K562 (cell line): ENCODE results near the gene FBN3. TPM values are rescaled to one million over a fixed set of nuclear protein-coding genes. Genes with fewer than 3 reads are reported as not detected.
A peak's percentile ranks its signal among the peaks of the same experiment; 100 is the strongest.

Source experiments
- CCNT2 ChIP-seq: IDR thresholded peaks from 2 replicates; pipeline ENCODE4 v1.6.1; 2011; ENCODE audit warnings: borderline replicate concordance, low read depth, mild to moderate bottlenecking, moderate library complexity, mixed read lengths, low read length; ENCODE audit not compliant: insufficient read length; ENCODE audit errors: extremely low read depth
- ETV5 ChIP-seq: sonication (generic); formaldehyde crosslinking; IDR thresholded peaks from 2 replicates; pipeline ENCODE4 v1.4.0; 2020; ENCODE audit warnings: low read depth, mild to moderate bottlenecking, missing genetic modification reagents
- FOXA3 ChIP-seq, 2 experiments: fragments of 450-650 bp in 1 of 2; sonication (generic) in 1 of 2; formaldehyde crosslinking; IDR thresholded peaks in 1 of 2; conservative IDR thresholded peaks in 1 of 2; 2 replicates each; pipeline versions ENCODE4 v1.4.0 to v1.8.0; 2020 to 2022; ENCODE audit warnings: mild to moderate bottlenecking in 2 of 2, missing genetic modification reagents in 1 of 2
- FOXK1 ChIP-seq: sonication (generic); formaldehyde crosslinking; IDR thresholded peaks from 2 replicates; pipeline ENCODE4 v1.8.0; 2022; ENCODE audit warnings: missing genetic modification reagents, mild to moderate bottlenecking, borderline replicate concordance
- GATA2 ChIP-seq: sonication (generic); formaldehyde crosslinking; IDR thresholded peaks from 2 replicates; pipeline ENCODE4 v1.4.0; 2020; ENCODE audit warnings: mild to moderate bottlenecking, missing genetic modification reagents
- HMBOX1 ChIP-seq: sonication (generic); IDR thresholded peaks from 2 replicates; pipeline ENCODE4 v1.6.1; 2016
- HOMEZ ChIP-seq: fragments of 250-450 bp; sonication (Bioruptor Pico); IDR thresholded peaks from 2 replicates; pipeline ENCODE4 v1.4.0; 2020; ENCODE audit warnings: mild to moderate bottlenecking, moderate library complexity
- IRF1 ChIP-seq: sonication (generic); formaldehyde crosslinking; IDR thresholded peaks from 2 replicates; pipeline ENCODE4 v1.8.0; 2022; ENCODE audit warnings: missing genetic modification reagents, mild to moderate bottlenecking, borderline replicate concordance
- MED1 ChIP-seq: sonication (generic); formaldehyde crosslinking; IDR thresholded peaks from 2 replicates; pipeline ENCODE4 v1.8.1; 2023; ENCODE audit warnings: missing genetic modification reagents, borderline replicate concordance
- NRF1 ChIP-seq, 2 experiments: fragments of 450-650 bp; IDR thresholded peaks in 1 of 2; conservative IDR thresholded peaks in 1 of 2; 2 replicates each; pipeline ENCODE4 v1.6.1; 2014; ENCODE audit warnings: mild to moderate bottlenecking in 2 of 2
- PHB ChIP-seq: fragments of 250-450 bp; sonication (Bioruptor Pico); IDR thresholded peaks from 2 replicates; pipeline ENCODE4 v1.5.0; 2021
- PHF8 ChIP-seq: fragments of 200-600 bp; sonication (generic); IDR thresholded peaks from 2 replicates; pipeline ENCODE4 v1.6.1; 2012; ENCODE audit warnings: mixed run types, mild to moderate bottlenecking, inconsistent platforms, low read length, moderate library complexity, borderline replicate concordance
- RBFOX2 ChIP-seq: fragments of 200-400 bp; formaldehyde crosslinking; IDR thresholded peaks from 2 replicates; pipeline ENCODE4 v1.6.1; 2017; ENCODE audit warnings: low read depth, mild to moderate bottlenecking, low read length, moderate library complexity
- RBM25 ChIP-seq: fragments of 200-400 bp; formaldehyde crosslinking; IDR thresholded peaks from 2 replicates; pipeline ENCODE4 v1.6.1; 2018; ENCODE audit warnings: low read length, low read depth, moderate library complexity; ENCODE audit not compliant: severe bottlenecking
- SIRT6 ChIP-seq: IDR thresholded peaks from one replicate; pipeline ENCODE4 v1.6.1; 2012; ENCODE audit warnings: low read depth, mild to moderate bottlenecking, control low read depth, inconsistent platforms, low read length, moderate library complexity
- TEAD4 ChIP-seq, 2 experiments: sonication (generic) in 1 of 2; formaldehyde crosslinking in 1 of 2; IDR thresholded peaks; 2 replicates each; pipeline versions ENCODE4 v1.6.1 to v1.8.0; 2012 to 2022; ENCODE audit warnings: borderline replicate concordance in 1 of 2, inconsistent platforms in 1 of 2, low read length in 1 of 2, mild to moderate bottlenecking in 1 of 2, missing genetic modification reagents in 1 of 2
- THAP7 ChIP-seq: fragments of 250-450 bp; sonication (Bioruptor Pico); IDR thresholded peaks from 2 replicates; pipeline ENCODE4 v1.5.0; 2021
- ZFP30 ChIP-seq: fragments of 250-450 bp; sonication (Bioruptor Pico); IDR thresholded peaks from 2 replicates; pipeline ENCODE4 v1.8.0; 2022; ENCODE audit warnings: moderate library complexity, mild to moderate bottlenecking, inconsistent platforms, borderline replicate concordance
- ZNF436 ChIP-seq: fragments of 250-450, 450-650 bp; sonication (Bioruptor Pico); formaldehyde crosslinking; IDR thresholded peaks from 2 replicates; pipeline ENCODE4 v1.7.0; 2020; ENCODE audit warnings: mild to moderate bottlenecking
- ZNF639 ChIP-seq, 2 experiments: fragments of 200-800 bp in 1 of 2; sonication (Bioruptor generic) in 1 of 2; sonication (generic) in 1 of 2; formaldehyde crosslinking in 1 of 2; IDR thresholded peaks in 1 of 2; conservative IDR thresholded peaks in 1 of 2; 2 replicates each; pipeline versions ENCODE4 v1.5.0 to v1.6.1; 2016 to 2020; ENCODE audit warnings: missing compliant biosample characterization in 1 of 2, missing genetic modification characterization in 1 of 2, missing genetic modification reagents in 1 of 2
- polyA plus RNA-seq, 8 experiments: library from polyadenylated mRNA; depleted of rRNA in 4 of 8; stranded (reverse) in 5 of 8; unstranded in 3 of 8; fragments of >200 nt; fragmentation: Nextera tagmentation in 2 of 8; fragmentation: Illumina TruSeq in 1 of 8; extraction: Ambion mirVana in 2 of 8; extraction: Trizol in 1 of 8; gene quantifications; 2 replicates each; pipeline versions ENCODE4 v1.2.1 to v1.2.3, GENCODE V29; 2011 to 2014; ENCODE audit warnings: inconsistent platforms in 1 of 8, missing spikeins in 1 of 8
- total RNA-seq, 7 experiments: library from RNA; depleted of rRNA in 6 of 7; stranded (reverse); fragments of >200 nt in 6 of 7; fragmentation: Illumina TruSeq in 2 of 7; extraction: Trizol in 2 of 7; gene quantifications; 2 replicates each; pipeline versions ENCODE4 v1.2.1 to v1.2.3, GENCODE V29; 2011 to 2021; ENCODE audit warnings: low replicate concordance in 1 of 7

FBN3 gene
- total and polyA plus RNA-seq, 9 of the 15 experiments (the other 6 are each of a cell fraction or from before 2014, with no cell fraction given), result under 0.01 to 0.29 (median 0.01) TPM; not detected in 4

- TF ChIP-seq ZNF639 (CRISPR knock-in tag; conservative IDR thresholded peaks at IDR 0.05 in 1 of 2, IDR thresholded peaks at IDR 0.05 in 1 of 2), result no peak
- TF ChIP-seq NRF1 (conservative IDR thresholded peaks at IDR 0.05 in 1 of 2, IDR thresholded peaks at IDR 0.05 in 1 of 2), result peak; percentile 81 to 83
- TF ChIP-seq ZNF436 (CRISPR knock-in tag), result no peak
- TF ChIP-seq FOXK1, result no peak
- no peak for TF ChIP-seq RBM25
- TF ChIP-seq PHB, result no peak
- no peak for TF ChIP-seq IRF1 (CRISPR knock-in tag)
- TF ChIP-seq CCNT2, result no peak
- no peak for TF ChIP-seq FOXA3 (CRISPR knock-in tag; conservative IDR thresholded peaks at IDR 0.05 in 1 of 2, IDR thresholded peaks at IDR 0.05 in 1 of 2)
- no peak for TF ChIP-seq GATA2
- TF ChIP-seq ETV5, result no peak; the same call in 1 of the 2 replicates
- no peak for TF ChIP-seq HMBOX1
- no peak for TF ChIP-seq MED1
- TF ChIP-seq SIRT6, result no peak
- TF ChIP-seq TEAD4 (IDR thresholded peaks at IDR 0.05; ENCODE audit: low read length), result peak; percentile 32; the same call in 1 of the 2 replicates
- TF ChIP-seq TEAD4 (CRISPR knock-in tag; IDR thresholded peaks at IDR 0.05; ENCODE audit: borderline replicate concordance), result no peak
- no peak for TF ChIP-seq HOMEZ (CRISPR knock-in tag)
- TF ChIP-seq THAP7, result no peak
- TF ChIP-seq PHF8, result peak; percentile 90; the same call in 1 of the 2 replicates
- peak; percentile 89 for TF ChIP-seq RBFOX2
- no peak for TF ChIP-seq ZFP30 (CRISPR knock-in tag)
Measured at GRCh38 chr19:8050274-8051096, 98.9 kb downstream of the FBN3 start (continued).
